Measurements from ENCODE around the gene SPO11. TPM values are rescaled to one million over a fixed set of nuclear protein-coding genes. Genes with fewer than 3 reads are reported as not detected.

Gene SPO11
- not detected for total RNA-seq

- H3K4me1 Mint-ChIP-seq (ENCODE audit: low read depth) = no peaks in the 10 kb centered on the region
- H3K9me3 Mint-ChIP-seq = no peaks in the 10 kb centered on the region
- no peaks in the 10 kb centered on the region for H3K36me3 Mint-ChIP-seq (ENCODE audit: insufficient read depth)
- no peak for ATAC-seq
- DNase-seq = no peak
- H3K4me3 Mint-ChIP-seq = no peak within 1 kb of the TSS
- peaks cover 32% of the 10 kb centered on the region for H3K27me3 Mint-ChIP-seq (ENCODE audit: low read depth)
These were observed at the start of gene SPO11 for GRCh38 chr20:57329608-57330221. TSS of gene SPO11 (plus strand) at chr20:57329803. CDS start at chr20:57329868, 65 bp downstream.

GRCh38 chr20:57280221-57280620, 49.4 kb upstream of the SPO11 start:
- Mint-ChIP-seq H3K4me1 (ENCODE audit: low read depth) (no peaks in the 10 kb centered on the region), H3K36me3 (ENCODE audit: insufficient read depth) (no peaks in the 10 kb centered on the region), H3K27me3 (ENCODE audit: low read depth) (peaks cover 20% of the 10 kb centered on the region), H3K9me3 (no peaks in the 10 kb centered on the region), H3K4me3 (no peak overlapping the region)
- DNase-seq (no peak), ATAC-seq (no peak)

DNA sequence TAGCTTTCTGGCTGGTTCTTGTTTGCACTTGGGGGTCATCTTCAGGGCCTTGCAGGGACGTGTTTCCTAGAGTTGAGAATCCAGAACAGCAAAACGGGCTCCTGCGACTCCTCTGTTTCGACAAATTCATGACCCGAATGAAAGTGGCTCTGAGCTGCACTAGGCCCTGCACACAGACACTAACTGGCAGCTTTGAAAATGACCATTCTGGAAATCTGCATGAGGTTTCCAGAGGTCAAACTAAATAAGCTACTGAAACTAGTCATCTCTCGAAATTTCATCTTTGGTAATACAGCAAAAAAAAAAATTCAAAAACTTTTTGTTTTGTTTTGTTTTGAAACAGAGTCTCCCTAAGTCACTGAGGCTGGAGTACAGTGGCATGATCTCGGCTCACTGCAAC, 47.7 kb upstream of the SPO11 start:
- H3K9me3 Mint-ChIP-seq = no peaks in the 10 kb centered on the region
- ATAC-seq (no peak), DNase-seq (no peak)
- peaks cover 24% of the 10 kb centered on the region for H3K27me3 Mint-ChIP-seq (ENCODE audit: low read depth)
- H3K4me1 Mint-ChIP-seq (ENCODE audit: low read depth) = no peaks in the 10 kb centered on the region
- no peaks in the 10 kb centered on the region for H3K36me3 Mint-ChIP-seq (ENCODE audit: insufficient read depth)
- no peak overlapping the region for H3K4me3 Mint-ChIP-seq

DNA sequence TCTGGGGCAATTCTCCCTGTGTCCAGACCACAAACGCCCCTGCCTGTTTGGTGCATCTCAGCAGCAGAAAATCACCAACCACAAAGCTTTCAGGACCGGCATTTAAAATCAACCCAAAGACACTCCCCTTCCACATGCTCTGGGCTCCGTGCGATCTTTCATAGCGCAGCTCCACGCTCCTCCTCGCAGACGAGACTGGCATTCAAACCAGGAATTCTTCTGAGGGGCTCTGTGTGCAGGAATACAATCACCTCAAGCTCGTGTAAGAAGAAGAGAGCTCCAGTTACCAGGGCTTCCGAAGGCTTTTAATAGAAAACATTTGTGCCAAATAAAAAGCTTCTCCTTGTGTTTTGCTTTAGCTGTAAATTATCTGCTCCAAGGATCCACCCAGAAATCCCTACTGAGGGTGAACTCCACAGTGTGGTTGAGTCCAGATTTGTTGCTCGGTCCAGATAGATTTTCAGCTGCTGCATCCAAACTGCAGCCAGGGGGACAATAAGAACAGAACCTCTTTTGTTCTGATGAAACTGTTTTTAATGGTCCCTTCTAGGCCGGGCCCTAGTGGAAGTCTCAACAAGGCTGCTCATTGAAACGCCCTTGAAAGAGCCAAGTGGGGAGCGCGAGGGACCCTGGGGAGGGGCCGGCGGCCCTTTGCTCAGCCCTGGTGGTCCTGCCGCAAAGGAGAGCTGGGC, 46.8 kb upstream of the SPO11 start:
- Mint-ChIP-seq H3K27me3 (ENCODE audit: low read depth) (peaks cover 32% of the 10 kb centered on the region), H3K4me1 (ENCODE audit: low read depth) (no peaks in the 10 kb centered on the region), H3K36me3 (ENCODE audit: insufficient read depth) (no peaks in the 10 kb centered on the region), H3K4me3 (no peak overlapping the region), H3K9me3 (no peaks in the 10 kb centered on the region)
- no peak for ATAC-seq
- no peak for DNase-seq

- peaks cover 39% of the 10 kb centered on the region for H3K27me3 Mint-ChIP-seq (ENCODE audit: low read depth)
- H3K4me3 Mint-ChIP-seq = no peak overlapping the region
- no peaks in the 10 kb centered on the region for H3K9me3 Mint-ChIP-seq
- no peaks in the 10 kb centered on the region for H3K4me1 Mint-ChIP-seq (ENCODE audit: low read depth)
- no peak for DNase-seq
- ATAC-seq = no peak
- H3K36me3 Mint-ChIP-seq (ENCODE audit: insufficient read depth) = no peaks in the 10 kb centered on the region
These were observed 45.7 kb upstream of the SPO11 start for GRCh38 chr20:57283860-57284259.

DNA sequence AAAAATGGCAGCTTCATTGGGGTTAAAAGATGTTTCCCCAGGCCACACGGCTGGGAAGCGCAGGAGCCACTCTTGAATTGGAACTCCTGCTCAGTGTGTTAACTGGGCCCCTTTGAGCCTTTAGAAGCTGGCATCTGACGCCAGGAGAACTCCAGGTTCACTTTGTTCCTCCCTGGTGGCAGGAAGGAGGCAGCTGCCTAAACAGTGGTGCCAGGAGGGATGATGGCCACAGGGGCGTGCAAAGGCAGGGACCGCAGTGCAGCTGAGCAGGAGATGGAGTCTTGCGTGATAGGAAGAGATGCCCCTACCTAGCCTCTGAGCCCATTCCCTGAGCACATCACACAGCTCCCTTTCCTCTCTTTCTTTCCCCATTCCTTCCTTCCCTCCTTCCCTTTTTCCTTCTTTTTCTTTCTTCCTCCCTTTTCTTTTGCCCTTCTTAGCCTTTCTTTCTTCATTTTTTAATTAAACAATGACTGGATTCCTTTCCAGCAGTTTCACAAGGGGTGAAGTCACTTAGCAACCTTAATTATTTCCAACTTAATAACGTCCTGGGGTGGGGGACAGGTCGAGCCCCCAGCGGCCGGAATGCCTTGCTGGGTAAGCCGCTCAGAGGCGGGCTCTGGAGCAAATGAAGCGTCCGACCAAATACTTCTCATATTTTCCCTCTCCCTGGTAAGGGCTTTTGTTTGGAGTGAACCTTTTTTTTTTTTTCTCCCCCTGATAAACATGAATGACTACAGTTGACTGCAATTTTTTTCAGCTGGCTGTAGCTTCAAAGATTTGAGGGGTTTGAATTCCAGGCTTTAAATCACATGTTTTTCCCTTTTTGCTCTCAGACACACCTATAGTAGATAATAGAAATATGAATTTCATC, 42.4 kb upstream of the SPO11 start:
- H3K27me3 Mint-ChIP-seq (ENCODE audit: low read depth) = peaks cover 61% of the 10 kb centered on the region
- ATAC-seq (no peak), DNase-seq (no peak)
- H3K36me3 Mint-ChIP-seq (ENCODE audit: insufficient read depth) = no peaks in the 10 kb centered on the region
- no peaks in the 10 kb centered on the region for H3K4me1 Mint-ChIP-seq (ENCODE audit: low read depth)
- H3K4me3 Mint-ChIP-seq = no peak overlapping the region
- no peaks in the 10 kb centered on the region for H3K9me3 Mint-ChIP-seq

- Mint-ChIP-seq H3K4me3 (no peak overlapping the region), H3K27me3 (ENCODE audit: low read depth) (peaks cover 61% of the 10 kb centered on the region), H3K4me1 (ENCODE audit: low read depth) (no peaks in the 10 kb centered on the region), H3K36me3 (ENCODE audit: insufficient read depth) (no peaks in the 10 kb centered on the region), H3K9me3 (no peaks in the 10 kb centered on the region)
- ATAC-seq = no peak
- no peak for DNase-seq
These were observed 41.7 kb upstream of the SPO11 start for GRCh38 chr20:57287901-57288300.

- H3K4me1 Mint-ChIP-seq (ENCODE audit: low read depth) = no peaks in the 10 kb centered on the region
- no peaks in the 10 kb centered on the region for H3K9me3 Mint-ChIP-seq
- no peaks in the 10 kb centered on the region for H3K36me3 Mint-ChIP-seq (ENCODE audit: insufficient read depth)
- no peak for DNase-seq
- peaks cover 59% of the 10 kb centered on the region for H3K27me3 Mint-ChIP-seq (ENCODE audit: low read depth)
- H3K4me3 Mint-ChIP-seq = no peak overlapping the region
- no peak for ATAC-seq
These were observed 40.8 kb upstream of the SPO11 start for GRCh38 chr20:57288651-57289277.

DNA sequence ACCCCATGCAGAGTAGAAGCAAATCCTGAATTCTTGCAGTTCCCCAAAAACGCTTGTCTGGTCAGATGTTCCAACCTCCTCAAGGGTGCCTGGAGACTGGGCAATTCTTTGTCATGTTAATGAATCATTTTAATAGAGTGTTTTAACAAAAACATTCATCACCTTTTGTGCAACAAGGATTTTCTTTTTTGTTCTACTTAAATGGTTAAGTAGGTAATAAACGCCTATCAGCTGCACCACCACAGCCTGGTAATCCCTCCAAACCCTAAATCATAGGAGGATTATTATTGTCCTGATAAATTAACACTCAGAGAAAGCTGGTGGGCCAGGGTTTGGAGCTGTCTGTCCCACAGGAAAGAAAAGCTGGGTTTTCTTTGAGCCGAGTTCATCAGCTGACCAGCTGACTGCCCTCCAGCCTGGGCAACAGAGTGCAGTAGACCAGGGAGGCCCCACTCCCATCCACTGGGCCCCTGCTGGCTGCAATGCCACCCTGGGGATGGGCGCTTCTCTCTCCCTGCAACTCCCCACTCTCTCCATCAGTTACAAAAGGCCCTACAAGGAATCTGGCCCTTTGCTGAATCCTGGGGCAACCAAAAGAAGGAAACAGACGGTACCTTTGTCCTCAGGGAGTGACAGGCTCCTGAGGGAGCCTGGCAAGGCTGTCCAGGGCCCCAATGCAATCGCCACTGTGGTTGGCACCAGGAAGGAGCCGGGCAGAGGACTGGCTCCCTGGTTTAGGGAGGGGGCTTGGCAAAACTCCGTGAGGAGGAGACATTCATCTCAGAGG, 40.0 kb upstream of the SPO11 start:
- no peak for ATAC-seq
- Mint-ChIP-seq H3K4me1 (ENCODE audit: low read depth) (no peaks in the 10 kb centered on the region), H3K4me3 (no peak overlapping the region), H3K36me3 (ENCODE audit: insufficient read depth) (no peaks in the 10 kb centered on the region), H3K27me3 (ENCODE audit: low read depth) (peaks cover 51% of the 10 kb centered on the region), H3K9me3 (no peaks in the 10 kb centered on the region)
- DNase-seq = no peak

DNA sequence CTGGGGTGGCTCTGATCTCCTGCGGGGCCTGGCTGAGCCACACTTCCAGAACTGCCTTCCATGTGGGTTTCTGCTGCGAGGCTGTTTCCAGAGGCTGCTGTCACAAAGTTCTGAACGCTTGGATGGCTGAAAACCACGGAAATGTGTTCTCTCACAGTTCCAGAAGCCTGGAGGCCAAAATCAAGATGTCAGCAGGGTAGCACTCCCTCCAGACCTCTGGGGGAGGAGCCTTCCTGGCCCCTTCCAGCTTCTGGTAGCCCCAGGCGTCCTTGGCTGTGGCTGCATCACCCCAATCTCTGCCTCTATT, 39.5 kb upstream of the SPO11 start:
- Mint-ChIP-seq H3K27me3 (ENCODE audit: low read depth) (peaks cover 55% of the 10 kb centered on the region), H3K4me3 (no peak overlapping the region)

DNA sequence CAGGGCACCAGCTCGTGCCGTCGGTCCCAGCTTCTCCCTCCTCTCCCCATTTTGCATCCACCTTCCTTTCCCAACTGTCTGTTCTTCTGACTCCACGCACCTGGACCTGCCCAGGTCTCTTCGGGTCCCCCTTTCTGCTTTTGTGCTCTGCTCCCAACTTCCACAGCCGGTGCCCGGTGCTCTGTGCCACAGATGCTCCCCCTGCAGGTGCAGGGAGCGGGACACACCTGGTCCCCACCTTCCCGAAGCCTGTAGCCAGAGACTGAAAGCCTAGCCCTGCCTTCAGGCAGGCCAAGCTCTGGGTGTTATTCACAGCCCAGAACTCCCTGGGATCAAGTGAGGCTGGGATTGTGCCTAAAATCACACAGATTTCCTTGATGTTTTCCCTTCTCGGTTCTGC, 38.6 kb upstream of the SPO11 start:
- no peak overlapping the region for H3K4me3 Mint-ChIP-seq
- peaks cover 54% of the 10 kb centered on the region for H3K27me3 Mint-ChIP-seq (ENCODE audit: low read depth)
- ATAC-seq (no peak), DNase-seq (no peak)
- no peaks in the 10 kb centered on the region for H3K9me3 Mint-ChIP-seq
- H3K4me1 Mint-ChIP-seq (ENCODE audit: low read depth) = no peaks in the 10 kb centered on the region
- no peaks in the 10 kb centered on the region for H3K36me3 Mint-ChIP-seq (ENCODE audit: insufficient read depth)

More for the DNA sequence above, 39.5 kb upstream of the SPO11 start:
- Mint-ChIP-seq H3K4me1 (ENCODE audit: low read depth) (no peaks in the 10 kb centered on the region), H3K9me3 (no peaks in the 10 kb centered on the region), H3K36me3 (ENCODE audit: insufficient read depth) (no peaks in the 10 kb centered on the region)
- no peak for DNase-seq
- ATAC-seq = no peak

DNA sequence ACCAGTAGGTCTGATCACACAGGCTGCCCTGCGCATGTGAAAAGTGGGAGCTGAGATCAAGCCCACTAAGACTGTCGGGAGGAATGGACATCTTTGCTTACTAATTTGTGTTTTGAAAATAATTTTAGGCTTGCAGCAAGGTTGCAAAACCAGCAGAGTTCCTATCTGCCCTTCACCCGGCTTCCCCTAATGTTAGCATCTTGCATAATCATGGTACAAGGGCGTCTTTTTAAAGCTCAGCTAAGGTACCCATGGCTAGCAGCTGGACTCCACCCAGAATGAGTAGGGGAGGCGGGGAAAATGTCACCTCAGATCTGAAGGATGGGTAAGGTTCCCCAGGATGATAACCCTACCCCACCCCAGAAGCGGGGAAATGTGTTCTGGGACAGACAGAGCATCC, 37.9 kb upstream of the SPO11 start:
- no peak overlapping the region for H3K4me3 Mint-ChIP-seq
- H3K27me3 Mint-ChIP-seq (ENCODE audit: low read depth) = peaks cover 51% of the 10 kb centered on the region
- no peaks in the 10 kb centered on the region for H3K9me3 Mint-ChIP-seq
- H3K36me3 Mint-ChIP-seq (ENCODE audit: insufficient read depth) = no peaks in the 10 kb centered on the region
- no peaks in the 10 kb centered on the region for H3K4me1 Mint-ChIP-seq (ENCODE audit: low read depth)
- ATAC-seq (no peak), DNase-seq (no peak)

- H3K27me3 Mint-ChIP-seq (ENCODE audit: low read depth) = peaks cover 45% of the 10 kb centered on the region
- no peak overlapping the region for H3K4me3 Mint-ChIP-seq
- no peaks in the 10 kb centered on the region for H3K9me3 Mint-ChIP-seq
- DNase-seq (no peak), ATAC-seq (no peak)
- no peaks in the 10 kb centered on the region for H3K36me3 Mint-ChIP-seq (ENCODE audit: insufficient read depth)
- no peaks in the 10 kb centered on the region for H3K4me1 Mint-ChIP-seq (ENCODE audit: low read depth)
These were observed 37.0 kb upstream of the SPO11 start for GRCh38 chr20:57292611-57293010.

GRCh38 chr20:57293995-57294394, 35.6 kb upstream of the SPO11 start:
- Mint-ChIP-seq H3K4me3 (no peak overlapping the region), H3K4me1 (ENCODE audit: low read depth) (no peaks in the 10 kb centered on the region), H3K27me3 (ENCODE audit: low read depth) (peaks cover 35% of the 10 kb centered on the region), H3K9me3 (no peaks in the 10 kb centered on the region), H3K36me3 (ENCODE audit: insufficient read depth) (no peaks in the 10 kb centered on the region)
- no peak for DNase-seq
- no peak for ATAC-seq
